ENCODE data around the gene ABCD3.
"Not testable (repeated sequence)": the region's sequence is repeated elsewhere in the genome, so short reads cannot be mapped to it uniquely, and the experiment has no call there.

ABCD3 gene

DNA sequence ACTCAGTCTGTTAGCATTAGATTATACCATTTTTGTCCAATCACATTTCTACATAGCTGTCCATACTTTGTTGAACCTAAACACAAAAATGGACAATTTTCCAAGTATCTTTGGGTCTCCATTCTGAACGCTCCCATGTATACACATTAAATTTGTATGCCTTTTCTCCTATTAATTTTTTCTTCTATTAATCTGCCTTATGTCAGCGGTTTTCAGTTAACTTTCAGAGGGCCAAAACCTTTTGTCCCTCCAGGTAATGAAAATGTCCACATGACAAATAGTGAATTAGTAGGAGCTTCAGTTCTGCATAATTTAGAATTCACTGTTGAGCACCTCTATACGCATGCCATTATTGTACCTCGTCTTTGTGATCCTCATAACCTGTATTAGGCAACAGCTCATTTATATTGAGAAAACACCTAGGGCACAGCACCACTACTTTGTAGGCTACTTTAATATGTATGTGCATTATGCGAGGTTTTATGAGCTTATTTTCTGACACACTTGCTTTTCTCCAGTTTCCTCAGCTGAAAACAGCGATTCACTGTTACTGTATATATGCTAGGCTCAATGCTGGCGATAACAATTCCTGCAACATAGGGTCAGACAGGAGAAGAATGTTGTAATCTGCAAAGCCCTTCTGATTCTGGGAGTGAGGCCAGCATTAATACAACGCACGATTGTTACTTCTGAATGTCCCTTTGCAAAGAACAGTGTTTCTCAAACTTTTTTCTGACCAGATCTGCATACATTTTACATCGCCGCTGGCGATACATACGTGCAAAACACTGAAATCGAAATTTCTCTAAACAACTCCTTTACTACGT is 1.1 kb upstream of the ABCD3 start:
- DNase-seq (ENCODE audit: low read depth) = peak; percentile 91

DNA sequence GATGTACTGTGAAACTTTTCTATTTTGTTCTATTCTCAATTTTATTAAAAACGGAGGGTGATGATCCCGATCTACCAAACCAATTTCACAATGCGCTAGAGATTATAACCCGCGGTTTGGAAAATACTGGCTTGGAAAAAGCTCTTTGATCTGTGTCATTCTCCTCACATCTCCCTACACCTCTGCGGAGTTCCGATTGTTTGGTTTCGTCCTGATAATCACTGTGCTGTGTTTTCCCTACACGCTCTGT is 536 bp upstream of the ABCD3 start:
- no peak for DNase-seq (ENCODE audit: low read depth)

DNA sequence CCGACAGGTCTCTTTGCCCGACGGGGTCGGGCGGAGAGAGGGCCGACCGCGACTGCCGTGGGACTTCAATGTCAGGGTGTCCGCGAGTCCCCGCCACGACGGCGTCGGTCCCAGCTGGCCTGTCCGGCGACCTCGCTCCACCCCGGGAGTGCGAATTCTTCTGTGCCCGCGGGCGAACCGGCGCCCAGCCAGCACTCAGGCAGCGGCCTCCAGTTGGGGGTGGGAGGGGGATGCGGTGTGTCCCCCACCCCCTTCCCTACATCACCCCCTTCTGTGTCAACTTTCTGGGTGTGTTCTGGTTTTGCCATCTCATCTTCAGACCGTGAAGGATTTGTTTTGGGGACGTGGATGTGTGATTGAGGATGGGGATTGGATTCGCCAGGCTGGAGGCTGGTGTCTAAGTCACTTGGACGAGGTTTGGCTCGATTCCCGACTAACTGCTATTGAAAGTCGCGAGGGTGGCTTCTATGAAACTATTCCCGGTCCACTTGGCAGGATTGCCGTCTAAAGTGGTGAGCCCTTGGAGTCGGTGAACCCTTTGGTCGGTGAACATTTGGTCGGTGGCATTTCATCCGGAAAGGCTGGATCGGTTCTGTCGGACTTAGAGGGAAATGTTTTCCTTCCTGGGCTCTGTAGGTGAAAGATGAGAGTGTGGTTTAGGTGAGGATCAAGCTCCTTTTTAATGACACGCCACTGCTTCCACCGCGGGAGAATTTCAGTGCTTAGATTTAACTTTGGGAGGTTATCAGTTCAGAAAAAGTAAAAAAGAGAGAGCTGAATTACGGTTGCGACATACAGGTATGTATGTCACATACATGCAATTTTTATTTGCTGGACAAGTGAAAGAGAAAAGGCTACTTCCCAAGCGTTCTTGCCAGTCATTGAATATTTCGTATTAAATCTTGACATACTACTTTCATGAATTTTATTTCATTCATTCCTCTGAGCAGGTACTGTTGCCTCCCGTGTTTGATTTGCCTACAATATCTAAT is 771 bp downstream of the ABCD3 start:
- peak; percentile 26 for DNase-seq (ENCODE audit: low read depth)

DNA sequence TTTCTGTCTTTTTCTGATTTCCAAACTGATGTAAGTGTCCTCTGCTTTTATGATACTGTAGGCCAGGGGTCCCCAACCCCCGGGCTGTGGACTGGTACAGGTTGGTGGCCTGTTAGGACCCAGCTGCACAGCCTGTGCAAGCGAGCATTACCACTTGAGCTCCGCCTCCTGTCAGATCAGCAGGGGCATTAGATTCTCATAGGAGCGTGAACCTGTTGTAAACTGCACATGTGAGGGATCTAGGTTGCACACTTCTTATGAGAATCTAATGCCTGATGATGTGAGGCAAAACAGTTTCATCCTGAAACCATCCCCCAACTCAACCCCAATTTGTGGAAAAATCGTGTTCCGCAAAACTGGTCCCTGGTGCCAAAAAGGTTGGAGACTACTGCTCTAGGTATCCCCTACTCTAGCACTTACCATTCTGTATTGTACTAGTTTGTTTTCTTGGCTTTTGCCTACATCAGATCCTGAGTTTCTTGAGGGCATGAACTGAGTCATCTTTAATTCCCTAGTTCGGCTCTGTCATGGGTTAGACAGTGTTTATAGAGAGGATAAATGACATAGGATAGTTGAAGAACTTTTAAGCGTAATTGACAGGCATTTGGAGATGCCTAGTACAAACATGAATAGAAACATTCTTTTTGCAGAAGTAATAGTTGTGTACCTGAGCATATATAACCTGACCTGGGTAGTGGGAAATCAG is 4.1 kb downstream of the ABCD3 start:
- peak; percentile 54 for DNase-seq (ENCODE audit: low read depth)

DNA sequence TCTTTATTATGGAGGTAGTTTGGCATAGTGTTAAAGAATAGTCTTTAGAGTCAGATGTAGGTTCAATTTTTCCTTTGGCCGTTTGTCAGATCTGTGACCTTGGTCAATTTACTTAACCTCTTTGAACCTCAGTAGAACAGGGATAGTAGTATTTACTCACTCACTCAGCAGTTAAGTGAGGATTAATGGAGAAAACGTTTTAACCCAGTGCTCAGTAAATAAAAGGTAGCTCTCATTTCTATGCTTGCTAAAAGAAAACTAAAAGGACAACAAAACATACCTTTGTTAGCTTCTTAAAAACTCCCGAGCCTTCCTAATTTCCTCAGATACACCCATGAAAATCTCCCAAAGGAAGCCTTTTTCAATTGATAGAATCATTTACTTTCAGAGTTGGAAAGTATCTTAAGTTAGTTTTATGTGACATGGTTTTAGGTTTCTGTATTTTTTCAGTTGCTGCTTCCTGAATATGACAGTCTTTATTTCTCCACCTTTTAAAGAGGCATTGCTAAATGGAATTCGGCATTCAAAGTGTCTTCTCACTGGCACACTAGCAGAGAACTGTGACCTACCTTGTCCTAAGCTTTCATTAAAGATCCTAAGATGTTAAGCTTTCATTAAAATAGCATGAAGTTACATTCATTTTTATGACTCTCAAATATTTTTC is 7.8 kb downstream of the ABCD3 start:
- no peak for DNase-seq (ENCODE audit: low read depth)

DNA sequence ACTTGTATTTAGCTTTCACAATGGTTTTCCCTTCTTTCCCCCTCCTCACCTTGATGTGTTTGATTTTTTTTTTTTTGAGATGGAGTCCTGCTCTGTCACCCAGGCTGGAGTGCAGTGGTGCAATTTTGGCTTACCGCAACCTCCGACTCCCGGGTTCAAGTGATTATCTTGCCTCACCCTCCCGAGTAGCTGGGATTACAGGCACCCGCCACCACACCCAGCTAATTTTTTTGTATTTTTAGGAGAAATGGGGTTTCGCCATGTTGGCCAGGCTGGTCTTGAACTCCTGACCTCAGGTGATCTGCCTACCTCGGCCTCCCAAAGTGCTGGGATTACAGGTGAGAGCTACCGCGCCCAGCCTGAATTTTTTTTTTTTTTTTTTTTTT is 8.3 kb downstream of the ABCD3 start:
- not testable (repeated sequence) for DNase-seq (ENCODE audit: low read depth)

DNA sequence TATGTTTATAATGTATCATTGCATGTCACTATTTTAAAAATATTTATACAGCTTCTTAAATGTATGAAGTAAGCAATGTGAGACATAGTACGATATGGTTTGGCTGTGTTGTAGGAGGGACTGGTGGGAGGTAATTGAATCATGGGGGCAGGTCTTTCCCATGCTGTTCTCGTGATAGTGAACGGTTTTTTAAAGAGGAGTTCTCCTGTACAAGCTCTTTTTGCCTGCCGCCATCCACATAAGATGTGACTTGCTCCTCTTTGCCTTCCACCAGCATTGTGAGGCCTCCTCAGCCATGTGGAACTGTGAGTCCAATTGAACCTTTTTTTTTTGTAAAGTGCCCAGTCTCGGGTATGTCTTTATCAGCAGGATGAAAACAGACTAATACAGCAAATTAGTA is 10.3 kb downstream of the ABCD3 start:
- no peak for DNase-seq (ENCODE audit: low read depth)

DNA sequence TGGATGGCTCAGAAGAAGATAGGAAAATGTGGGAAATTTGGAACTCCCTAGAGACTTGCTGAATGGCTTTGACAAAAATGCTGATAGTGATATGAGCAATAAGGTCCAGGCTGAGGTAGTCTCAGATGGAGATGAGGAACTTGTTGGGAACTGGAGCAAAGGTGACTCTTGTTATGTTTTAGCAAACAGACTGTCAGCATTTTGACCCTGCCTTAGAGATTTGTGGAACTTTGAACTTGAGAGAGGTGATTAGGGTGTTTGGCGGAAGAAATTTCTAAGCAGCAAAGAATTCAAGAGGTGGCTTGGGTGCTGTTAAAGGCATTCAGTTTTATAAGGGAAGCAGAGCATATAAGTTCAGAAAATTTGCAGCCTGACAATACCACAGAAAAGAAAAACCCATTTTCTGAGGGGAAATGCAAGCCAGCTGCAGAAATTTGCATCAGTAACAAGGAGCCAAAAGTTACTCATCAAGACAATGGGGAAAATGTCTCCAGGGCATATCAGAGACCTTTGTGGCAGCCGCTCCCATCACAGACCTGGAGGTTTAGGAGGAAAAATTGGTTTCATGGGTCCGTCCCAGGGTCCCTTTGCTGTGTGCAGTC is 10.8 kb downstream of the ABCD3 start:
- DNase-seq (ENCODE audit: low read depth) = not testable (repeated sequence)

DNA sequence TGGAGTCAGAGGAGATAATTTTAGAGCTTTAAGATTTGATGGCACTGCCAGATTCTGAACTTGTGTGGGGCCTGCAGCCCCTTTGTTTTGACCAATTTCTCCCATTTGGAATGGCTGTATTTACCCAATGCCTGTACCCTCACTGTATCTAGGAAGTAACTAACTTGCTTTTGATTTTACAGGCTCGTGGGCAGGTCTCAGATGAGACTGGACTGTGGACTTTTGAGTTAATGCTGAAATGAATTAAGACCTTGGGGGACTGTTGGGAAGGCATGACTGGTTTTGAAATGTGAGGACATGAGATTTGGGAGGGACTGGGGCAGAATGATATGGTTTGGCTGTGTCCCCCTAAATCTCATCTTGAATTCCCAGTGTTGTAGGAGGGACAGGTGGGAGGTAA is 11.9 kb downstream of the ABCD3 start:
- DNase-seq (ENCODE audit: low read depth) = not testable (repeated sequence)

DNA sequence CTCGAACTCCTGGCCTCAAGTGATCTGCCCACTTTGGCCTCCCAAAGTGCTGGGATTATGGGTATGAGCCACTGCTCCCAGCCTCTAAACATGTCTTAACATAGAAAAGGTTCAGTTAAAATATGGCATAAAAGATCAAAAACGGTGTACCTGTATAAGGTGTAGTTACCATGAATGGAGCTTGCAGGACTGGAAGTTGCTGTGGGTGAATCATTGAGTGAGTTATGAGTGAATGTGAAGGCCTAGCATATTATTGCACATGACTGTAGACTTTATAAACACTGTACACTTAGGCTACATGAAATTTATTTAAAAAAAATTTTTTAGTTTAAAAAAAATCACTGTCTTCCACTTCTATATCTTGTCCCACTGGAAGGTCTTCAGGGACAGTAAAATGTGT is 15.7 kb downstream of the ABCD3 start:
- no peak for DNase-seq (ENCODE audit: low read depth)

DNA sequence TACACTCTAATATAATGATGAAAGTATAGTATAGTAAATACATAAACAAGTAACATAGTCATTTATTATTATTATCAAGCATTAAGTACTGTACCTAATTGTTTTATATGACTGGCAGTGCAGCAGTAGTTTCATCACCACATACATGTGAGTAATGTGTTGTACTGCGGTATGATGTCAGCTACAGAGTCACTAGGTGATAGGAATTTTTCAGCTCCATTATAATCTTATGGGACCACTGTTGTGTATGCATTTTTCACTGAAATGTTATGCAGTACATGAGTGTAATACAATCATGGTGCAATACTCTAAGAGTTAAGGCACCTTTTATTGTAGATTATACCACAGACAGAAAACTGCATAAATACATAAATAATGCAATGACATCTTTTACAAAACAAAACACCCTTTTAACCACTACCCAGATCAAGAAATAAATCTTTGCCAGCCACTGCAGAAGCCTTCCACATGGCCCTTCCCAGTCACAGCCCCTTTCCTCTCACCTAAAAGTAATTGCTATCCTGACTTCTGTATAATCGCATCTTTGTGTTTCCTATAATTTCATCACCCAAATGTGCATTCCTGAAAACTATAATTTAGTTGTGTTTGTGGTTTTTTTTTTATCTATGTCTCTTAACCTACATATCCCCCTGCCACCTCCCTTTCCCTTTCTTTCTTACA is 16.3 kb downstream of the ABCD3 start:
- peak; percentile 40 for DNase-seq (ENCODE audit: low read depth)

DNA sequence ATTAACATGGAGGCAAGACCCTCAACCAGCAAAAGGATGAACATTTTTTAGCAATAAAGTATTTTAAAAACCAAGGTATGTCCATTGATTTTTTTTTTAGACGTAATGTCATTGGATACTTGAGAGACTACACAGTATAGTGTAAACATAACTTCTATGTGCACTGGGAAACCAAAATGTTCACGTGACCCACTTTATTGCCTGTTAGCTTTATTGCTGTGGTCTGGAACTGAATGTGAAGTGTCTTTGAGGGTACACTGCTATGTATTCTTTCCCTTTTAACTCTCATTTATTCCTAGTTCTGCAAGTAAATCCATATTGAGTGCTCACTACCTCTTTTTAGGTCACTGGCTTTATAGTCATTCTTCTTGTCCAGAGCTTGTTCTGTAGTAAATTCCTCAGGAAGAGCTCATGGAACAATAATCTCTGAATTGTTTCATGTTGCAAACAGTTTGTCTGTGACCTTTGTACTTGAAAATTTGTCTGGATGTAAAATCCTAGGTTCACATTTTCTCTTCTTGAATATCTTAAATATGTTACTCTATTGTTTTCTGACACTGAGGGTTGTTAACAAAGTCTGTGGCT is 20.6 kb downstream of the ABCD3 start:
- peak; percentile 53 for DNase-seq (ENCODE audit: low read depth)

DNA sequence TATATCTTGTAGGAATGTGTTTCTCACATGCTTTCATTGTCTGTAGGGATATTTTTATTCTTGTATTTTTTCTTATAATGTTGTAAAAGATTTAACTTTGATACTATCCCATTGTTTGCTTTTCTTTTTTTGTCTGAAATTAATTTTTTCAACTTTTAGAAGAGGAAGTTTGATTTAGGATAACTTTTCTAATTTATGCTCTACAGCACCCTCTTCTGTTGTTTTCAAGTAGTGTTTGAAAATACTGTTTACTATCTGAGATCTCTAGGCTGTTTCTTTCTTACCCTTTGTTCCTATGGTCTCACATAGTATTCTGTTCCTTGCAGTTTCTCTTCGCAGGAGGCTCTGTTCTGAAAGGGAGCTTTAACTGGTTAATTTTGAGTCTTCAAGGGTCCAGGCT is 21.9 kb downstream of the ABCD3 start:
- DNase-seq (ENCODE audit: low read depth) = no peak

DNA sequence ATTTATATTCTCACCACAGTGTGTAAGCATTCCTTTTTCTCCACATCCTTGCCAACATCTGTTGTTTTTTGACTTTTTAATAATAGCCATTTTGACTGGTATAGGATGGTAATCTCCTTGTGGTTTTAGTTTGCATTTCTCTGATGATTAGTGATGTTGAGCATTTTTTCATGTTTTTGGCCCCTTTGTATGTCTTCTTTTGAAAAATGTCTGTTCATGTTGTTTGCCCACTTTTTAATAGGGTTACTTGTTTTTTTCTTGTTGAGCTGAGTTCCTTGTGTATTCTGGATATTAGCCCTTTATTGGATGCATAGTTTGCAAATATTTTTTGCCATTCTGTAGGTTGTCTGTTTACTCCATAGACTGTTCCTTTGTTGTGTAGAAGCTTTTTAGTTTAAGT is 24.9 kb downstream of the ABCD3 start:
- DNase-seq (ENCODE audit: low read depth) = not testable (repeated sequence)

DNA sequence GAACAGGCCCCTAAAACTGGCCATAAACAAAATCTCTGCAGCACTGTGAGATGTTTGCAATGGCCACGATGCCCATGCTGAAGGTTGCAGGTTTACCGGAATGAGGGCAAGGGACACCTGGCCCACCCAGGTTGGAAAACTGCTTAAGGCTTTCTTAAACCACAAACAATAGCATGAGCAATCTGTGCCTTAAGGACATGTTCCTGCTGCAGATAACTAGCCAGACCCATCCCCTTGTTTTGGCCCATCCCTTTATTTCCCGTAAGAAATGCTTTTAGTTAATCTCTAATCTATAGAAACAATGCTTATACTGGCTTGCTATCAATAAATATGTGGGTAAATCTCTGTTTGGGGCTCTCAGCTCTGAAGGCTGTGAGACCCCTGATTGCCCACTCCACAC is 26.6 kb downstream of the ABCD3 start:
- DNase-seq (ENCODE audit: low read depth) = not testable (repeated sequence)

DNA sequence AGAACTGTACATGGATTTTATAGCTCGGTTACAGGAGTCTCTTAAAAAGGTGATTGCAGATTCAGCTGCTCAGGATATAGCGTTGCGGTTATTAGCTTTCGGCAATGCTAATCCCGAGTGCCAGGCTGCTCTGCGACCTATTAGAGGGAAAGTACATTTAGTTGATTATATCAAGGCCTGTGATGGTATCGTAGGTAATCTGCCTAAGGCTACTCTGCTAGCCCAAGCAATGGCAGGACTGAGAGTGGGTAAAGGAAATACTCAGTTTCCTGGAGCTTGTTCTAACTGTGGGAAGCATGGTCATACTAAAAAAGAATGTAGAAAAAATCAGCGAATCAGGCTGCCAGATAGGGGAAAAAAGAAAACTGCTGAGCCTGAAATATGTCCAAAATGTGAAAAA is 27.5 kb downstream of the ABCD3 start:
- not testable (repeated sequence) for DNase-seq (ENCODE audit: low read depth)

DNA sequence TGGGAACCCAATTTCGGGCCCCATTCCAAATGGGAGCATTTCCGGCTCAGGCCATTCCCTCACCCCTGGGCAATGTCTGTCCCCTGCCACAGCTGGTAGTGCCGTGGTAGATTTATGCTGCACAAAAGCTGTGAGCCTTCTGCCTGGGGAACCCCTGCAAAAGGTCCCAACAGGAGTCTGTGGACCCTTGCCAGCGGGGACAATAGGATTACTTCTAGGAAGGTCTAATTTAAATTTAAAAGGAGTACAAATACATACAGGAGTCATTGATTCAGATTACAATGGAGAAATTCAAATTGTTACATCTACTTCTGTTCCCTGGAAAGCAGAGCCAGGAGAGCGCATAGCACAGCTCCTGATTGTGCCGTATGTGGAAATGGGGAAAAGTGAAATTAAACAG is 28.0 kb downstream of the ABCD3 start:
- DNase-seq (ENCODE audit: low read depth) = not testable (repeated sequence)

DNA sequence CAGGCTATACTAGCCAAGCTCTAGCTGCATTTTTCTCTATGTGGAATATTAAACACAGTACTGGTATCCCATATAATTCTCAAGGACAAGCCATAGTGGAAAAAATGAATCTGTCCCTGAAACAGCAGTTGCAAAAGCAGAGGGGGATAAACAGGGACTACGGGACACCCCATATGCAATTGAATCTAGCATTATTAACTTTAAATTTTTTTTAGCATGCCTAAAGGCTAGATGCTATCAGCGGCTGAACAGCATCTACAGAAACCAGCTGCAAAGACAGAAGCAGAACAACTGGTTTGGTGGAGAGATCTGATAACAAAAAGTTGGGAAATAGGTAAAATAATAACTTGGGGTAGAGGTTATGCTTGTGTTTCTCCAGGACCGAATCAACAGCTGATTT is 30.6 kb downstream of the ABCD3 start:
- not testable (repeated sequence) for DNase-seq (ENCODE audit: low read depth)

DNA sequence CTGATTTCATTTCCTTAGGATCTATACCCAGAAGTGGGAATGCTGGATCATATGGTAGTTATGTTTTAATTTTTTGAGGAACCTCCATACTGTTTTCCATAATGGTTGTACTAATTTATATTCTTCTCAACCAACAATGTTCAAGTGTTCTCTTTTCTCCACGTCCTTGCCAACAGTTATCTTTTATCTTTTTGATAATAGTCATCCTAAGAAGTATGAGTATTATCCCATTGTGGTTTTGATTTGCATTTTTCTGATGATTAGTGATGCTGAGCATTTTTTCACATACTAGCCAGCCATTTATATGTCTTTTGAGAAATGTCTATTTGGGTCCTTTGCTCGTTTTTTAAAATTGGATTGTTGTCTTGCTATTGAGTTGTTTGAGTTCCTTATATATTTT is 38.5 kb downstream of the ABCD3 start:
- DNase-seq (ENCODE audit: low read depth) = peak; percentile 39

DNA sequence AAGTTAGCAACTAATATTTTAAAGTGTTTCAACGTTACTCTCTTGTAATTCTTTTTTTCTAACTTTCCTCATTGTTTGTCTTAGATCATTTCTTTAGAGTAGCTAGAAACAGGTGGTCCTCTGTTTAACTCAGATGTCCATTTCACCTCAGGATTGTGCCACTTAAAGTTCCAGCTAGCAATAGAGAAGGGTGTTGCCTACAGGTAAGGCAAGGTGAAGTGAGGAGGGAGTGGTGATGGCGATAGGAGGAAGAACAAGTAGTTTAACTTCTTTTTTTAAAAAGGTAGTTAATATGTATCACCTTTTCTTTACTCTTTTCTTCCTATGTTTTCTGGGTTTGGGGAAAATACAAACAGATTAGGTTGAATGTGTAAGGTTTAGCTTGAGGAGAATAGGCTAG is 44.4 kb downstream of the ABCD3 start:
- DNase-seq (ENCODE audit: low read depth) = no peak
